NCI-H2196 treated with DMSO at 0.1 percent for 48 hours (cell line): ENCODE data around the gene SLC13A4.
"Not testable (repeated sequence)": the region's sequence is repeated elsewhere in the genome, so short reads cannot be mapped to it uniquely, and the experiment has no call there.

ENCODE experiments used
- DNase-seq: peaks from one replicate; lab custom pipeline; 2025; ENCODE audit not compliant: unreplicated experiment; lab: John Stamatoyannopoulos, UW

SLC13A4 gene

GRCh38 chr7:135753616-135754413 is 25.8 kb upstream of the SLC13A4 start:
- DNase-seq = no peak

- DNase-seq = no peak
These were observed 20.8 kb upstream of the SLC13A4 start, which contains the start of gene FAM180A for GRCh38 chr7:135748770-135749169. TSS of gene FAM180A (minus strand) at chr7:135748813. CDS start at chr7:135748580, 233 bp downstream.

- DNase-seq = no peak
These were observed 19.4 kb upstream of the SLC13A4 start for GRCh38 chr7:135747366-135747765.

DNA sequence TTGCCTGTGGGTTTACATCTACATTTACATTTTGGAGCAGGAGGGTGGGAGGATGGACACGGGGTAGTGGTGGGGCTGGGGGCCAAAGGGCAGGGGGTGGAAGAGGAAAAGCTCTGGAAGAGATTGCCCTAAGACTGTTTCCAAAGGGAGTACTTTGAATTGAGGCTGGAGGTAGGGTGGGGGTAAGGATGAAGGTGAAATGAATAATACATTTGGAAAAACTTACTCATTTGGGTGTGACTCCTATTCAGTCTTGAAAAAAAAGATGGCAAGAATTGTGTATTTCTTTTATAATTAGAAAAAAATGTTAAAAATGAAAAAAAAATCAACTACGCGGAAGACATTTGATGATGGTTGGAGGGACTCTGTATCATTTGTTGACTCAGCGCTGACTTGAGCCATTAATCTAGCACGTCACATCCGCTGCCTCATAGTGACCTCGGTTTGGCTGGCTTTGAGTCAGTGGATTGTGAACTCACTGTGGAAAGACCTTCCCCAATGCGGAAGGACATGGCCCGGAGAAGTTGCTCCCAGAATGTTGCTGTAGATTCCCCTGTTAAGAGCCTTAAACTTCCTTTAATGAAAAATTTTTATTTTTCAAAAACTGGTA is 17.8 kb upstream of the SLC13A4 start:
- DNase-seq = no peak

GRCh38 chr7:135744938-135745702 is 17.1 kb upstream of the SLC13A4 start:
- no peak for DNase-seq

- DNase-seq = no peak
These were observed 16.1 kb upstream of the SLC13A4 start for GRCh38 chr7:135743907-135744731.

GRCh38 chr7:135742371-135742770 is 14.4 kb upstream of the SLC13A4 start:
- DNase-seq = no peak

GRCh38 chr7:135741905-135742304 is 13.9 kb upstream of the SLC13A4 start:
- no peak for DNase-seq

- DNase-seq = no peak
These were observed 12.9 kb upstream of the SLC13A4 start for GRCh38 chr7:135740889-135741288.

GRCh38 chr7:135737306-135737647 is 9.3 kb upstream of the SLC13A4 start:
- DNase-seq = not testable (repeated sequence)

DNA sequence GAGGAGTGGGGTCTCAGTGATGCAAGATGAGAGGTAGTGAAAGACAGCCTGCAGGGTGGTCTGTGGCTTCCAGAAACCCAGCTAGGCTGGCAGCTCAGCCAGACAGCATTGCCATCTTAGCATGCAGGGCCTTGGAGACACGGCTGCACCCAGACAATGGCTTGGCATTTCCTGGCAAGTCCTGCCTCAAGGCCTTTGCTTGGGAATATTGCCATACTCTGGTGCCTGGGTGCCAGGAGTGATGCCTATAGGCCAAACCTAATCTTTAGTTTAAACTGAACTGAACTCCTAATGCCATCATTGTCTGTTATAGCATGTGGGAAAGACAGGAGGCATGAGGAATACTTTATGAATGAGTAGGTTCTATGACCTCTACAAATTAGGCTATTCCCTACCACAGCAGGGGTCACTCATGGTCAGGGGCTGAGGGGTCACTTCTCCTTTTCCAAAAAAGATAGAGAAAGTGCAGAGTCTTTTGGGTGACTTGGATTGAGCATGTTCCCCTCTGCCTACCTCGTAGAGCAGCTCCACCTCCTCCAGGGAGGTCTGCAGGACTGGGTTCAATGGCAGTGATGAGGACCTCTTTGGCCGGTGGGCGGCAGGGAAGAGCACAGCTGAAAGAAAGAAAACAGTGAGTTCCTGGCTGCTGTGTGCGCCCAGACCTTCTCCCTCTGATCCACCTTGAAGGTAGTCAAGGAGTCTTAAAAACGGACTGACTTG is 8.8 kb upstream of the SLC13A4 start:
- DNase-seq = no peak

GRCh38 chr7:135734343-135734689 is 6.3 kb upstream of the SLC13A4 start:
- no peak for DNase-seq

DNA sequence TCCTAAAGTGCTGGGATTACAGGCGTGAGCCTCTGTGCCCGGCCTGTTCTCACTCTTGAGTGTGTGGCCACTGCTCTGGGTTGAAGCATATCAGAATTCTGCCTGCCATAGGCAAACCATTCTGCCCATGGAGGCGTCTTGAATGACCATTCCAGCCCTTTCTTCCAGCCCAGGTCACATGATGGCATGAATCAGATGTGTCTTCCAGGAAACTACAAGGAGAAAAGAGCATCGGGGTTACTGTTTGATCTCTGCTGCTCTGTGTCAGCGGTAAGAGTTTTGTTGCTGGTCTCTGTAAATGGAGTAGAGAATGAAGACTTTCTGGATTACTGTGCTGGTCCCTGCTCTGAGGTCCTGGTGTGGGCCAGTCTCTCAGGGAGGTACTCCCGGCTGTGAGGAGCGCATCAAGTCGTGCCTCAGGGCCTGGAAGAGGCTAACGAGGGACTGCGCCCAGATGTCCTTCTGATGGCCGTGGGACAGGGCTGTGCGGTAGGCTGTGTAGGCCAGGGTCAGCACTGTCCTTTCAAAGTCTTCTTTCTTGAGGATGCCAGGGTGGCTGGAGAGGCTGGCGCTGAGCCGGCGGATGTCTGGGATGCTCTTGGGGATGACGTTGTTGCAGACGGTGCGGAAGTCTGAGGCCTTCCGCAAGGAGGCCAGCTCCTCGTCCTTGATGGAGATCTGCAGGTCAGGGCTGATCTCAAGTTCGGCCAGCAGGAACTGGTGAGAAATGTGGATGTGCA is 5.8 kb upstream of the SLC13A4 start:
- no peak for DNase-seq

DNA sequence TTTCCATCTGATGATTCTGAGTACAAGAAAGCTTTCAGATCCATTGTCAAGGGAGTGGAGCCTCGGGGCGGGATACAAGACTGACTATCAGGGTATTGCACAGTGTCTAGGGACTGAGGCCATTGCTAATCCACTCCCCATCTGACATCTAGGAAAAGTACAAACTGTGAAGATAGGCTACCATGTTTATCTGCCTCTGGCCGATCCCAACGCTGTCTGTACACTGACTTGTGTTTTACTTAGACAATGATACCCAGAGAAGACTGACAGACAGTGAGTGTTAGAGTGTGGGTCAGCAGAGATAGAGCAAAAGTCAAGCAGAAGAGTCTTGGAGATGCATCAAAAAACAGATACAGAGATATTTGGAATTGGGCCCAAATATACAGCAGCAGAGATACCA is 3.1 kb upstream of the SLC13A4 start:
- DNase-seq = no peak

- DNase-seq = no peak
These were observed 1.2 kb upstream of the SLC13A4 start for GRCh38 chr7:135729230-135729629.

DNA sequence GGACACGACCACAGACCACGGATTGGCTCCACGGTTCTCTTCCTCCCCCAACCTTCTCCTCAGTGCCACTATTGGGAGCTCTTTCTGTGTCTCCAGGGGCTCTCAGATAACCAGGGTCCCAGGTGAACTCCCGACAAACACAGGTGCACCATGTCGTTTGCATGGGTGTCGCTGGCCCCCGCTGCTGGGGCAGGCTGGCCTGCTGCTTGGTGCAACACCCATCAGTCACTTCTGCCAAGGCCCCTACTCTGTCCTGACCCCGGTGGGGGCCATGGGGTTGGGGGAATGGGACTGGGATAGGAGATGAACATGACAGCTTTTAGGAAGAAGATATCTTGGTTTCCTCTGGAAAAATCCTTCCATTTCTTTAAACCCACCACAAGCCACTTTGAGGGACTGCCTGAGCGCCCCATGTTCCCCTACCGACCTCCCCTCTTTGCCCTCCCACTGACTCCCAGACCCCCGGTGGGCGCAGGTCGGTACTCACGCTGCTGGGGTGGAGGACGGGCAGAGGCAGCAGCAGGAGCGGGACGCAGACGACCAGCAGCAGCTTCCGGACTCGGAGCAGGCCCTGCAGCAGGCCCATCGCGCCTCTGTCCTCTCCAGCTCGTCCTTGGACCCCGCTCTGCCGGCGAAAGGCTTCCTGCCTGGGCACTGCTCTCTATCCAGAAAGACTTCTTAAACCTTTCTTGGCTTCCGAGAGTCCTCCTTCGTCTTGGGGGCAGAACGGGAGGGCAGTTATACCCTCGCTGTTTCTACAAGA is 894 bp downstream of the SLC13A4 start:
- DNase-seq = no peak

DNA sequence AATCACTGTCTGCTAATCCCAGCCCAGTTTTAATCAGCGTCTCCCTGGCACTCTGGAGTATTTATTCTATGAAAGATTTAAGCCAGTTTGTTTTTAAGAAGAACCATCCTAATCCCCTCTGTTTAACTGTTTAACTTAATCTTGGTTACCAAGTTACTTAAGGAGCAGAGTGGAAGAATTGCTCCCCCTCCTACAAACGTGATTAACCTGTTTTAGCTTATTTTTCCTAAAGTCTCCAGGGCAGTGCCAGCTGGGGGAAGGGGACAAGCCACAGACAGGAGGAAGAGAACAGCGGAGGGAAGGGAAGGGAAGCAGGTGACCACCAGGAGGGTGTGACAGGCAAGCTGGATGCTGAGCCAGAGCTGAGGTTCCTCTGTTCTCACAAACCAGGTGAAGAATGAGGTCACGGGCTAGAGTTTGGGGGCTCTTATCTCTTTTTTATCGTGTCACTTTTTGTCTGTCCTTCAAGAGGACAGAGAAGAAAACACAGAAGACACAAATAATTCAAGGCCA is 1.7 kb downstream of the SLC13A4 start:
- no peak for DNase-seq

DNA sequence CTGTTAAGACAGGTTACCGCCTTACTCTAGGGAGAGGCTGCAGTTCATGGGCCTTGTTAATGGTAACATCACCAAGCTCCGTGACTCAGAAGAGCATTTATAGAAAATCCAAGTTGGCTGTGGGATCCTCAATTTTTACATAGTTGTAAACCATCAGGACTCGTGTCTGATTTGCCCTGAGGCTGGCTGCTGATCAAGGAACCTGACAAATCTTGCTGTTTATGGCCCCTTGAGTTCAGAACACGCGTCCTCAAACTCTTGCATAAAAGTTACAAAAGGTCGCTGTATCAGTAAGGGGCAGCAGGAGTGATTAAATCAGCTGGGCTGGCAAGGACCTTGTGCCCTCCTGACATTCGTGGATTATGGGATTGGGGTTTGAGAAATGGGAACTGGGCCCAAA is 4.6 kb downstream of the SLC13A4 start:
- DNase-seq = no peak
